SK-N-SH treated with all-trans-retinoic acid at 6 μM for 48 hours (cell line): ENCODE results near the gene ST3GAL4.

Experiments used
- ARNTL ChIP-seq: fragments of 450-650 bp; formaldehyde crosslinking; IDR thresholded peaks from 2 replicates; pipeline ENCODE4 v1.5.0; 2020; ENCODE audit warnings: low read depth, mild to moderate bottlenecking, moderate library complexity, borderline replicate concordance
- BACH2 ChIP-seq: fragments of 250-450 bp; sonication (Bioruptor Pico); IDR thresholded peaks from 2 replicates; pipeline ENCODE4 v1.9.0; 2021; ENCODE audit warnings: mild to moderate bottlenecking, borderline replicate concordance
- CREB5 ChIP-seq: fragments of 250-450 bp; sonication (Bioruptor Pico); IDR thresholded peaks from 2 replicates; pipeline ENCODE4 v1.5.1; 2020; ENCODE audit warnings: low read depth, mild to moderate bottlenecking, moderate library complexity
- ESRRG ChIP-seq: fragments of 250-450 bp; sonication (Bioruptor Pico); IDR thresholded peaks from 2 replicates; pipeline ENCODE4 v1.6.1; 2021; ENCODE audit warnings: mild to moderate bottlenecking
- GLIS3 ChIP-seq: fragments of 250-450 bp; sonication (Bioruptor Pico); IDR thresholded peaks from 2 replicates; pipeline ENCODE4 v1.5.0; 2020; ENCODE audit warnings: mild to moderate bottlenecking, moderate library complexity
- OSR1 ChIP-seq: fragments of 250-450 bp; sonication (Bioruptor Pico); IDR thresholded peaks from 2 replicates; pipeline ENCODE4 v1.8.0; 2022; ENCODE audit warnings: moderate library complexity, mild to moderate bottlenecking, inconsistent platforms
- PPARA ChIP-seq: fragments of 250-450 bp; sonication (Bioruptor Pico); IDR thresholded peaks from 2 replicates; pipeline ENCODE4 v1.5.0; 2020; ENCODE audit warnings: mild to moderate bottlenecking, borderline replicate concordance
- TOX ChIP-seq: fragments of 250-450 bp; sonication (Bioruptor Pico); IDR thresholded peaks from 2 replicates; pipeline ENCODE4 v1.8.0; 2021; ENCODE audit warnings: mild to moderate bottlenecking, moderate library complexity, borderline replicate concordance
- ZFP3 ChIP-seq: fragments of 250-450 bp; sonication (Bioruptor Pico); IDR thresholded peaks from 2 replicates; pipeline ENCODE4 v1.5.0; 2020; ENCODE audit warnings: mild to moderate bottlenecking, moderate library complexity
- ZNF8 ChIP-seq: fragments of 450-650 bp; formaldehyde crosslinking; IDR thresholded peaks from 2 replicates; pipeline ENCODE4 v1.5.0; 2020; ENCODE audit warnings: mild to moderate bottlenecking, moderate library complexity
- TF ChIP-seq, protein P1 (sequence below): fragments of 250-450 bp; sonication (Bioruptor Pico); IDR thresholded peaks from 2 replicates; pipeline ENCODE4 v1.8.0; 2020; ENCODE audit warnings: mild to moderate bottlenecking, moderate library complexity, borderline replicate concordance
- TF ChIP-seq, protein P2 (sequence below): fragments of 250-450 bp; sonication (Bioruptor Pico); IDR thresholded peaks from 2 replicates; pipeline ENCODE4 v1.5.1; 2021; ENCODE audit warnings: mild to moderate bottlenecking, moderate library complexity

DNA sequence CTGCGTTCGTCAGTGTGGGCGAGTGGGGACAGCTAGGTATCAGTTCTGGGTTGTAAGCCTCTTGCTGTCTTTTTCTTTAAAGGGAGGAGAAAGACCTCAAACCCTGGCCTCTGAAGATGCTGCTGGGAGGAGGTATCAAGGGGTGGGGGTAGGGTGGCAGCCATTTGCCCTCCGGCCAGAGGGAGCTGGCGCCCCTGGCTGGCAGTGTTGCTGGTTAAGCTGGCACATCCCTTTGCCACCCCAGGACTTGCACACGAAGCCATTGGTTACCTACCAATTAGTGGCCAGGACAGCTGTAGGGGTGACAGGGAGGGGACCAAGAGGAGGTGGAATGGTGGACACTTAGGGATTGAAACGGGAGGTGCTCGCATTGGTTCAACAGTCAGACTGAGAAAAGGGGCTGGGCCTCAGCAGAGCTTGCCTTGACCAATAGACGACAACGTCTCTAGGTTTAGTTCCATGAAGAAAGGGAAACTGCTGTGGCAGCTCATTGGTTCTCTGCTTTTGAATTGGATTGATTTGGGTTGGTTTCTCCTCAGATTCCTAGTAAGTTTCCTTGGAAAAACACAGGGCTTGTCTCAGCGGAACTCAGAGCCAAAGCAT, 77.9 kb downstream of the ST3GAL4 start:
- no peak for TF ChIP-seq CREB5 (CRISPR knock-in tag)
- TF ChIP-seq GLIS3 (CRISPR knock-in tag): no peak
- no peak for TF ChIP-seq ESRRG (CRISPR knock-in tag)
- TF ChIP-seq, protein P1, sequence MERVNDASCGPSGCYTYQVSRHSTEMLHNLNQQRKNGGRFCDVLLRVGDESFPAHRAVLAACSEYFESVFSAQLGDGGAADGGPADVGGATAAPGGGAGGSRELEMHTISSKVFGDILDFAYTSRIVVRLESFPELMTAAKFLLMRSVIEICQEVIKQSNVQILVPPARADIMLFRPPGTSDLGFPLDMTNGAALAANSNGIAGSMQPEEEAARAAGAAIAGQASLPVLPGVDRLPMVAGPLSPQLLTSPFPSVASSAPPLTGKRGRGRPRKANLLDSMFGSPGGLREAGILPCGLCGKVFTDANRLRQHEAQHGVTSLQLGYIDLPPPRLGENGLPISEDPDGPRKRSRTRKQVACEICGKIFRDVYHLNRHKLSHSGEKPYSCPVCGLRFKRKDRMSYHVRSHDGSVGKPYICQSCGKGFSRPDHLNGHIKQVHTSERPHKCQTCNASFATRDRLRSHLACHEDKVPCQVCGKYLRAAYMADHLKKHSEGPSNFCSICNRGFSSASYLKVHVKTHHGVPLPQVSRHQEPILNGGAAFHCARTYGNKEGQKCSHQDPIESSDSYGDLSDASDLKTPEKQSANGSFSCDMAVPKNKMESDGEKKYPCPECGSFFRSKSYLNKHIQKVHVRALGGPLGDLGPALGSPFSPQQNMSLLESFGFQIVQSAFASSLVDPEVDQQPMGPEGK (CRISPR knock-in tag): no peak
- no peak for TF ChIP-seq ARNTL (CRISPR knock-in tag)
- no peak for TF ChIP-seq ZFP3
- no peak for TF ChIP-seq OSR1 (CRISPR knock-in tag)
- TF ChIP-seq, protein P2, sequence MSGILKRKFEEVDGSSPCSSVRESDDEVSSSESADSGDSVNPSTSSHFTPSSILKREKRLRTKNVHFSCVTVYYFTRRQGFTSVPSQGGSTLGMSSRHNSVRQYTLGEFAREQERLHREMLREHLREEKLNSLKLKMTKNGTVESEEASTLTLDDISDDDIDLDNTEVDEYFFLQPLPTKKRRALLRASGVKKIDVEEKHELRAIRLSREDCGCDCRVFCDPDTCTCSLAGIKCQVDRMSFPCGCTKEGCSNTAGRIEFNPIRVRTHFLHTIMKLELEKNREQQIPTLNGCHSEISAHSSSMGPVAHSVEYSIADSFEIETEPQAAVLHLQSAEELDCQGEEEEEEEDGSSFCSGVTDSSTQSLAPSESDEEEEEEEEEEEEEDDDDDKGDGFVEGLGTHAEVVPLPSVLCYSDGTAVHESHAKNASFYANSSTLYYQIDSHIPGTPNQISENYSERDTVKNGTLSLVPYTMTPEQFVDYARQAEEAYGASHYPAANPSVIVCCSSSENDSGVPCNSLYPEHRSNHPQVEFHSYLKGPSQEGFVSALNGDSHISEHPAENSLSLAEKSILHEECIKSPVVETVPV (CRISPR knock-in tag): no peak
- TF ChIP-seq PPARA (CRISPR knock-in tag): no peak
- no peak for TF ChIP-seq ZNF8
- no peak for TF ChIP-seq TOX
- TF ChIP-seq BACH2 (CRISPR knock-in tag): no peak
